ENCODE measurements around the gene RAB40B. TPM values are rescaled to one million over a fixed set of nuclear protein-coding genes. Genes with fewer than 3 reads are reported as not detected.

RAB40B gene
- total RNA-seq, 1 experiment from 2014 or later: 22.1 TPM

- Histone ChIP-seq H3K4me2 (ENCODE audit: low read length) (no peak overlapping the region), H3K9me2 (ENCODE audit: insufficient read depth) (no peaks in the 10 kb centered on the region), H3K9ac (ENCODE audit: low read length) (no peak overlapping the region), H4K20me1 (ENCODE audit: insufficient read depth) (no peaks in the 10 kb centered on the region), H3K79me2 (ENCODE audit: insufficient read depth, low read length) (no peaks in the 10 kb centered on the region), H3K4me3 (replicated peaks in 1 of 2; ENCODE audit: low read depth in 1 of 2, low read length in 2 of 2) (no peak overlapping the region), H3K4me1 (ENCODE audit: control insufficient read depth in 1 of 2, insufficient read depth in 2 of 2, low read length in 2 of 2) (peaks cover 0 to 14% of the 10 kb centered on the region in 2 experiments; a peak in 3 of 4 replicates), H3K27ac (ENCODE audit: low read depth, low read length) (no peak overlapping the region), H3K9me3 (ENCODE audit: control insufficient read depth in 1 of 2, insufficient read depth in 1 of 2, low read depth in 1 of 2, low read length in 2 of 2) (no peaks in the 10 kb centered on the region), H2AFZ (ENCODE audit: low read depth, low read length, poor library complexity, severe bottlenecking) (no peak overlapping the region), H3K27me3 (ENCODE audit: insufficient read depth, low read length) (no peaks in the 10 kb centered on the region), H3K36me3 (ENCODE audit: control insufficient read depth in 1 of 2, insufficient read depth in 2 of 2, low read length in 2 of 2) (no peaks in the 10 kb centered on the region)
- ATAC-seq (no peak), DNase-seq (ENCODE audit: low read depth, low spot score) (no peak)
- ChIA-PET RAD21 (ENCODE audit: low non-redundant PET in 1 of 2, low total read pairs in 2 of 2, uncharacterized antibody in 2 of 2, unreplicated experiment in 2 of 2) (no interaction called here), CTCF (no interaction called here), POLR2A (no interaction called here)
- no TSS peak for BruUV-seq (replicated peaks)
- intact Hi-C loops (cut with micrococcal nuclease): no loop called here
- TF ChIP-seq EGR1 (IDR thresholded peaks at IDR 0.05; ENCODE audit: low read depth): no peak
- TF ChIP-seq REST (IDR thresholded peaks at IDR 0.05; ENCODE audit: low read depth): no peak
- TF ChIP-seq CBX3 (IDR thresholded peaks at IDR 0.05; ENCODE audit: low read depth): no peak
- no peak for TF ChIP-seq EZH2 (IDR thresholded peaks at IDR 0.05)
- TF ChIP-seq YY1 (IDR thresholded peaks at IDR 0.05; ENCODE audit: extremely low read depth, insufficient replicate concordance, low read depth, low read length): no peak
- no peak for TF ChIP-seq CEBPB (IDR thresholded peaks at IDR 0.05; ENCODE audit: low read depth)
- no peak for TF ChIP-seq TCF7L2 (IDR thresholded peaks at IDR 0.05; ENCODE audit: borderline replicate concordance, extremely low read depth, insufficient read depth, insufficient read length)
- TF ChIP-seq SRF (IDR thresholded peaks at IDR 0.05; ENCODE audit: low read depth): no peak
- no peak for TF ChIP-seq ZFX (IDR thresholded peaks at IDR 0.05)
- TF ChIP-seq POLR2AphosphoS5 (IDR thresholded peaks at IDR 0.05; ENCODE audit: low read depth, low read length): no peak
- no peak for TF ChIP-seq RAD21 (IDR thresholded peaks at IDR 0.05; ENCODE audit: low read depth)
These were observed 6.4 kb upstream of the RAB40B start for GRCh38 chr17:82704886-82705285.
